GM10248 (cell line): ENCODE results near the gene OPN1MW.
"Not testable (repeated sequence)": the region's sequence is repeated elsewhere in the genome, so short reads cannot be mapped to it uniquely, and the experiment has no call there.

Experiments
- CTCF ChIA-PET: fragments of 300-600 bp; sonication (Branson Sonifier 250); formaldehyde crosslinking; extraction: SDS; loops from one replicate; lab custom pipeline; 2021; ENCODE audit warnings: antibody characterized with exemption; lab: Yijun Ruan, JAX
- POLR2A ChIA-PET: fragments of 350-650 bp; sonication (Branson Sonifier 250); formaldehyde crosslinking; extraction: SDS; loops from one replicate; lab custom pipeline; 2020; ENCODE audit warnings: antibody characterized with exemption; lab: Yijun Ruan, JAX
- DNase-seq: peaks from one replicate; pipeline ENCODE4 v3.0.0; 2012; ENCODE audit errors: extremely low spot score

Gene OPN1MW

GRCh38 chrX:154219456-154219855 lies 37.1 kb downstream of the OPN1MW start, which contains the start of gene OPN1MW2:
Gene OPN1MW2, plus strand, starts transcription at chrX:154219756. Its CDS starts 60 bp downstream, at chrX:154219816.
- CTCF ChIA-PET, POLR2A ChIA-PET, DNase-seq: not testable (repeated sequence)

GRCh38 chrX:154225292-154225691 lies 42.9 kb downstream of the OPN1MW start:
- POLR2A ChIA-PET, DNase-seq, CTCF ChIA-PET: not testable (repeated sequence)

GRCh38 chrX:154226706-154227105 lies 44.3 kb downstream of the OPN1MW start:
- POLR2A ChIA-PET, DNase-seq, CTCF ChIA-PET: not testable (repeated sequence)

GRCh38 chrX:154231443-154231842 lies 49.0 kb downstream of the OPN1MW start:
- POLR2A ChIA-PET, DNase-seq, CTCF ChIA-PET: not testable (repeated sequence)

- POLR2A ChIA-PET, DNase-seq, CTCF ChIA-PET: not testable (repeated sequence)
Measured at GRCh38 chrX:154233620-154234019, 51.2 kb downstream of the OPN1MW start.

- DNase-seq, POLR2A ChIA-PET: not testable (repeated sequence)
- CTCF ChIA-PET: interaction anchor here (1.0 kb wide), 1 partner anchor 69 kb away, joined by 4 read pairs; no protein-coding TSS in a partner anchor
Measured at GRCh38 chrX:154238939-154239559, 56.7 kb downstream of the OPN1MW start.

- CTCF ChIA-PET: interaction anchor here (1.0 kb wide), 1 partner anchor 68 kb away, joined by 4 read pairs; no protein-coding TSS in a partner anchor
- POLR2A ChIA-PET, DNase-seq: not testable (repeated sequence)
Measured at GRCh38 chrX:154239982-154240503, 57.6 kb downstream of the OPN1MW start.
